Stimulated activated naive CD8-positive, alpha-beta T cell treated with anti-CD3 and anti-CD28 coated beads, Interleukin-15, Interleukin-2, amounts not matched to agents 100 ng/mL and 50 ng/mL, for 24 hours (primary cell): ENCODE results near the gene KCNH2.
"Not testable (repeated sequence)": the region's sequence is repeated elsewhere in the genome, so short reads cannot be mapped to it uniquely, and the experiment has no call there.

ENCODE experiments used
- H3K27ac Mint-ChIP-seq: one replicate; pipeline ENCODE4 v1.8.0; 2021; ENCODE audit warnings: mild to moderate bottlenecking, mixed read lengths
- H3K27me3 Mint-ChIP-seq: one replicate; pipeline ENCODE4 v1.8.0; 2021; ENCODE audit warnings: mixed read lengths
- H3K36me3 Mint-ChIP-seq: one replicate; pipeline ENCODE4 v1.8.0; 2021; ENCODE audit warnings: low read depth, mixed read lengths
- H3K4me1 Mint-ChIP-seq: one replicate; pipeline ENCODE4 v1.8.0; 2021; ENCODE audit warnings: low read depth, mixed read lengths
- H3K4me3 Mint-ChIP-seq: one replicate; pipeline ENCODE4 v1.8.0; 2021; ENCODE audit warnings: mild to moderate bottlenecking, mixed read lengths
- H3K9me3 Mint-ChIP-seq: one replicate; pipeline ENCODE4 v1.8.0; 2021; ENCODE audit warnings: mixed read lengths

KCNH2 gene

GRCh38 chr7:150918378-150918777, 59.7 kb downstream of the KCNH2 start:
- Mint-ChIP-seq H3K27me3 (peaks cover 25% of the 10 kb centered on the region), H3K4me1 (peaks cover 2% of the 10 kb centered on the region), H3K4me3 (no peak overlapping the region), H3K9me3 (no peaks in the 10 kb centered on the region), H3K27ac (no peak overlapping the region), H3K36me3 (no peaks in the 10 kb centered on the region)

DNA sequence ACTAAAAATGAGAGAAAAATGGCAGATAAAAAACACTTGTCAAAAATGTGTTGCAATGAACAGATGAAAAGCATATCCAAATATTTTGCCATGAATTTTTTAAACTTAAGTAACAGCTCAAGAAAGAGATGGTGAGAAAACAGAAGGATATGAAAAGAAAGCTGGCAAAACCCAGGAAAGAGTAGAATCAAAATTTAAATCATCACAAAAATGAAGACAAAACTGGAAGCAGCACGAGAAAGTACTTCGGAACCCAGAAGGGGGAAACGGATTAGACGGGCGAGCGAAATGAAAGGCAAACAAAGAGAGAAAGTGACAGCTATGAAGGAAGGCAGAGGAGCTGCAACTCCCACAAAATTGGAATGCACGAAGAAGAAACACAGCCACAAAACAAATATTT, 60.2 kb downstream of the KCNH2 start:
- Mint-ChIP-seq H3K4me1 (no peaks in the 10 kb centered on the region), H3K9me3 (no peaks in the 10 kb centered on the region), H3K27ac (no peak overlapping the region), H3K27me3 (peaks cover 25% of the 10 kb centered on the region), H3K36me3 (no peaks in the 10 kb centered on the region), H3K4me3 (no peak overlapping the region)

- H3K27me3 Mint-ChIP-seq: peaks cover 25% of the 10 kb centered on the region
- H3K27ac Mint-ChIP-seq: no peak overlapping the region
- no peaks in the 10 kb centered on the region for H3K36me3 Mint-ChIP-seq
- H3K4me1 Mint-ChIP-seq: no peaks in the 10 kb centered on the region
- no peaks in the 10 kb centered on the region for H3K9me3 Mint-ChIP-seq
- no peak overlapping the region for H3K4me3 Mint-ChIP-seq
Measured at GRCh38 chr7:150916670-150917069, 61.5 kb downstream of the KCNH2 start.

DNA sequence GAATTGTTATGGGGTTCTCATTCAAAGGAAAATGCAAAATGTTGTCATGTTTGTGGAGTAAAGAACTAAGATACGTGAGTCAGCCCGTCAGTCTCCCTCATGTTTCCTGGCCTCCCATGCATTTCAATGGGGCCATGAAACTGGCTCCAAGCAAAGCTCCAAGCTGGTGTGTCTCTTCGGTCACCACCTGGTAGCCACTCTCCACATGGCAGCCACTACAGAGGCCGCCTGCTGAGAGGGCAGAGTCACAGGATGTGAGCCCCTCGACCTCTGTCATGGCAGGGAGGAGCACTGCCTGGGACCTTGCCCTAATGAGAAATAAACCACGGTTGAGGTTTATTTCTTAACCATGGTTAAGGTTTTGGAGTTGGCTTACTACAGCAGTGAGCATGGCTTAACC, 63.2 kb downstream of the KCNH2 start:
- peaks cover 29% of the 10 kb centered on the region for H3K27me3 Mint-ChIP-seq
- no peaks in the 10 kb centered on the region for H3K36me3 Mint-ChIP-seq
- no peak overlapping the region for H3K4me3 Mint-ChIP-seq
- H3K4me1 Mint-ChIP-seq: no peaks in the 10 kb centered on the region
- no peaks in the 10 kb centered on the region for H3K9me3 Mint-ChIP-seq
- no peak overlapping the region for H3K27ac Mint-ChIP-seq

GRCh38 chr7:150914196-150914595, 63.9 kb downstream of the KCNH2 start:
- no peak overlapping the region for H3K4me3 Mint-ChIP-seq
- H3K27me3 Mint-ChIP-seq: peaks cover 21% of the 10 kb centered on the region
- no peak overlapping the region for H3K27ac Mint-ChIP-seq
- H3K36me3 Mint-ChIP-seq: no peaks in the 10 kb centered on the region
- H3K9me3 Mint-ChIP-seq: no peaks in the 10 kb centered on the region
- peaks cover 3% of the 10 kb centered on the region for H3K4me1 Mint-ChIP-seq

GRCh38 chr7:150912427-150912826, 65.7 kb downstream of the KCNH2 start:
- Mint-ChIP-seq H3K36me3 (no peaks in the 10 kb centered on the region), H3K27me3 (peaks cover 18% of the 10 kb centered on the region), H3K27ac (no peak overlapping the region)

DNA sequence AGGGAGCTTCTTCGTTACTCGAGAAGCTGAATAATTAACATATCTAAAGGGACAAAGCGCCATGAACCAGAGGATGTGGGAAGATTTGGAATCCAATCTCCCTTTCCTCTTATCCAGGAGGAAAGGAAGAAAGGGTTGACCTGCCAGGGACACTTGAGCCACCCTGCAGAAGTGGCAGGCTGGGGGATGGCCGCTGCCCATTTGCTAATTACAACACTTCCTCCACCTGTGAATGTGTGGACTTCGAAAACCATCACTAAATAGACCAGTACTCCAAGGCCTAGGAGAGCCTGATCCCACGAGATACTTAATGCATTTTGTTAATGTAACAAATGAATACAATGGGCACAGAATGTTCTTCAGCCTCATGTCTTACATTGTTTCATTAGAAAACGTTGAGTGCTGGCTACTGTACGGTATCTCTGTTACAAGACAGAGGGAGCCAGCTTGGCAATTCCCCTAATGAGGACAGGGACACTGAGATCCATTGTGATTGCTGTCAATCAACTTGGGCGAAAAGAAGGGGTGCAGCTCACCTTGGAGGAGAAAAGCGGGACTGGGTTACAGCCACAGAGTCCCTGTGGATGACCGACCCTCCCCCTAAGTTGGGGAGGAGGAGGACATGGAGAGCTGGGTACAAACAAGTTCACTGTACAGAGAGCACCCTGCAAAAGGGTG, 66.4 kb downstream of the KCNH2 start:
- Mint-ChIP-seq H3K27me3 (peaks cover 18% of the 10 kb centered on the region), H3K4me3 (no peak overlapping the region), H3K27ac (no peak overlapping the region), H3K36me3 (no peaks in the 10 kb centered on the region), H3K9me3 (no peaks in the 10 kb centered on the region), H3K4me1 (peaks cover 7% of the 10 kb centered on the region)

More at GRCh38 chr7:150912427-150912826, 65.7 kb downstream of the KCNH2 start:
- Mint-ChIP-seq H3K4me3 (no peak overlapping the region), H3K9me3 (no peaks in the 10 kb centered on the region), H3K4me1 (peaks cover 7% of the 10 kb centered on the region)

DNA sequence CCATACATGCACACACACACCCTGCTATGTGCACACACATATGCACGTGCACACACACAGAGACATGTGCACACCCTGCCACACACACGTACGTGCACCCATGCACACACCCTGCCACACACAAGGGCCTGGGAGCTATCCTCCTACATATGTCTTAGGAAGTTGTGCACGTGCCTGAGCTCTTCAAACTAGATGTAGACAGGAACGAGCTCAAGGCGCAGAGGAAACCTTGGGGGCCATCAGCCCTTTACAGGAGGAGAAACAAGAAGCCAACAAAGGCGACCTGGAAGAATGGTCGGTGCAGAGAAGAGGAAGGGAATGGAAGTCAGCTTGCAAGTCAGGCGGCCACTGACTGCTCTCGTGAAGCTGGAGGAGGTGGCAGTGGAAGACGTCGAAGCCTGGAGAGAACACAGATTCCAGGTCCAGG, 67.1 kb downstream of the KCNH2 start:
- H3K27me3 Mint-ChIP-seq: peaks cover 15% of the 10 kb centered on the region

DNA sequence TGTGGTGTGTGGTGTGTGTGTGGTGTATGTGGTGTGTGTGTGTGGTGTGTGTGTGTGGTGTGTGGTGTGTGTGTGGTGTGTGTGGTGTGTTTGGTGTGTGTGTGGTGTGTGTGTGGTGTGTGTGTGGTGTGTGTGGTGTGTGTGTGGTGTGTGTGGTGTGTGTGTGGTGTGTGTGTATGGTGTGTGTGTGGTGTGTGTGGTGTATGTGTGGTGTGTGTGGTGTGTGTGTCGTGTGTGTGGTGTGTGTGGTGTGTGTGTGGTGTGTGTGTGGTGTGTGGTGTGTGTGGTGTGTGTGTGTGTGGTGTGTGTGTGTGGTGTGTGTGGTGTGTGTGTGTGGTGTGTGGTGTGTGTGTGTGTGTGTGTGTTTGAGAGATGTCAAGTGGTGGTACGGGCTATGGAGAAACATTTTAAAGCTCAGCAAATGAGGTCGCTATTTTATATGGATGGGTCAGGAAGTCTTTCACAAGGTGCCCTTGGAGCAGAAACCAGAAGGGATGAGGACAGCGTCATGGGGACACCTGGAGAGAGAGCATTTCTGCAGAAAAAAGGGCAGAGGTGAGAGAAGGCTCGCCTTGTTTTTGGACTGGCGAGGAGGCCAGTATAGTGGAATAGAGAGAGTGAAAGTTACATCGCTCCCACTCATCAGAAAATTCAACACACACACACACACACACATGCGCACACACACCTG, 67.7 kb downstream of the KCNH2 start:
- H3K27me3 Mint-ChIP-seq: peaks cover 14% of the 10 kb centered on the region
- not testable (repeated sequence) for H3K4me3 Mint-ChIP-seq, H3K9me3 Mint-ChIP-seq, H3K36me3 Mint-ChIP-seq, H3K27ac Mint-ChIP-seq, H3K4me1 Mint-ChIP-seq

More for the DNA sequence above, 67.1 kb downstream of the KCNH2 start:
- H3K36me3 Mint-ChIP-seq: no peaks in the 10 kb centered on the region
- no peak overlapping the region for H3K27ac Mint-ChIP-seq
- H3K4me3 Mint-ChIP-seq: no peak overlapping the region
- no peaks in the 10 kb centered on the region for H3K9me3 Mint-ChIP-seq
- peaks cover 7% of the 10 kb centered on the region for H3K4me1 Mint-ChIP-seq

DNA sequence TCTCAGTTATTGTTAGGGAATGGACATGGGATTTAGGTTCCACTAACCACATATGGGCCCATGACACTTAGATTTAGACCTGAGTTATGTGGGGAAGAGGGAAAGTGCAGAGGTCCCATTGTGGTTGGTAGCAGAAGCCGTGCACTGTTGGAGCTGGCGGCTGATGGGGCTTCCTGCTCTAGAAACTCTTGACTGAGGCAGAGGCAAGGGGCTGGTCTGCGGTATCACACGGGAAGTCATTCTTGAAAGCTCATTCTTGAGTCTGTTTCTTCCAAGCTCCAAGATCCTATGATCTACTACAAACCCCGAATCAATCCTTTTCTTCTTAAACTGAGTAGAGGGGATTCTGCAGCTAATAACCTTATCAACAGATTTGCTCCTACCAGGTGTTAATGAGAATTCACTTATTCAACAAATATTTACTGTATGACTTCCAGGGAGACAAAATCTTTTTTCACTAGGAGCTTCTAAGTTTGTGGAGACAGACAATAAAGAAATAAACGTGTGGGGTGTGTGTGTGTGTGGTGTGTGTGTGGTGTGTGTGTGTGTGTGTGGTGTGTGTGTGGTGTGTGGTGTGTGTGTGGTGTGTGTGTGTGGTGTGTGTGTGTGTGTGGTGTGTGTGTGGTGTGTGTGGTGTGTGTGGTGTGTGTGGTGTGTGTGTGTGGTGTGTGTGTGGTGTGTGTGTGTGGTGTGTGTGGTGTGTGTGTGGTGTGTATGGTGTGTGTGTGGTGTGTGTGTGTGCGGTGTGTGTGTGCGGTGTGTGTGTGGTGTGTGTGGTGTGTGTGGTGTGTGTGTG, 68.7 kb downstream of the KCNH2 start:
- Mint-ChIP-seq H3K4me1 (peaks cover 7% of the 10 kb centered on the region), H3K27me3 (peaks cover 12% of the 10 kb centered on the region), H3K27ac (peak overlapping the region; percentile 27), H3K36me3 (no peaks in the 10 kb centered on the region), H3K4me3 (no peak overlapping the region), H3K9me3 (no peaks in the 10 kb centered on the region)

GRCh38 chr7:150908173-150908572, 69.9 kb downstream of the KCNH2 start:
- Mint-ChIP-seq H3K36me3 (no peaks in the 10 kb centered on the region), H3K9me3 (no peaks in the 10 kb centered on the region), H3K27ac (no peak overlapping the region), H3K4me1 (peaks cover 14% of the 10 kb centered on the region), H3K4me3 (no peak overlapping the region), H3K27me3 (peaks cover 16% of the 10 kb centered on the region)

GRCh38 chr7:150904011-150904909, 73.9 kb downstream of the KCNH2 start:
- H3K27ac Mint-ChIP-seq: no peak overlapping the region
- H3K27me3 Mint-ChIP-seq: peaks cover 41% of the 10 kb centered on the region
- no peaks in the 10 kb centered on the region for H3K36me3 Mint-ChIP-seq
- H3K4me1 Mint-ChIP-seq: peaks cover 15% of the 10 kb centered on the region
- H3K9me3 Mint-ChIP-seq: no peaks in the 10 kb centered on the region
- no peak overlapping the region for H3K4me3 Mint-ChIP-seq

DNA sequence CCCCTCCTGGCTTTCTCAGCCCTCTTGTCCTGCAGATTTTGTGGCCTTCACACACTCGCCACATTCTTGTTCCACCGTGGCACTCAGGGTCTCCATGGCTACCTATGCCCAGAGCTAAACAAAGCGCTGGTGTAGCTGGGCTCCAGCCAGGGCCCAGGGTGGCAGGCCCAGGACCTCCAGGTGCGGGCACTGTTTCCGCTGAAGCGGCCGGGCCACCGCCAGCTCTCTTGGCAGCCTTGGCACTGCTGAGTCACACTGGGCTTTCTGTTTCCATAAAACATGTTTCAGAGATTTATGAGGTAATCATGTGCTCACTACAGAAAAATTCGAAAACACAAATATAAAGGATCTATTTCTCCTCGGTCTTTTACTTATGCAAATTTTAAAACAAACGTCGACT, 74.5 kb downstream of the KCNH2 start:
- Mint-ChIP-seq H3K27ac (no peak overlapping the region), H3K36me3 (no peaks in the 10 kb centered on the region), H3K9me3 (no peaks in the 10 kb centered on the region), H3K27me3 (peaks cover 44% of the 10 kb centered on the region), H3K4me3 (no peak overlapping the region), H3K4me1 (peaks cover 15% of the 10 kb centered on the region)
